GM03348 (cell line): ENCODE results near the gene ACVR1C.

ENCODE experiments used
- DNase-seq: peaks from one replicate; pipeline ENCODE4 v3.0.0; 2012; ENCODE audit warnings: low spot score

Gene ACVR1C

DNA sequence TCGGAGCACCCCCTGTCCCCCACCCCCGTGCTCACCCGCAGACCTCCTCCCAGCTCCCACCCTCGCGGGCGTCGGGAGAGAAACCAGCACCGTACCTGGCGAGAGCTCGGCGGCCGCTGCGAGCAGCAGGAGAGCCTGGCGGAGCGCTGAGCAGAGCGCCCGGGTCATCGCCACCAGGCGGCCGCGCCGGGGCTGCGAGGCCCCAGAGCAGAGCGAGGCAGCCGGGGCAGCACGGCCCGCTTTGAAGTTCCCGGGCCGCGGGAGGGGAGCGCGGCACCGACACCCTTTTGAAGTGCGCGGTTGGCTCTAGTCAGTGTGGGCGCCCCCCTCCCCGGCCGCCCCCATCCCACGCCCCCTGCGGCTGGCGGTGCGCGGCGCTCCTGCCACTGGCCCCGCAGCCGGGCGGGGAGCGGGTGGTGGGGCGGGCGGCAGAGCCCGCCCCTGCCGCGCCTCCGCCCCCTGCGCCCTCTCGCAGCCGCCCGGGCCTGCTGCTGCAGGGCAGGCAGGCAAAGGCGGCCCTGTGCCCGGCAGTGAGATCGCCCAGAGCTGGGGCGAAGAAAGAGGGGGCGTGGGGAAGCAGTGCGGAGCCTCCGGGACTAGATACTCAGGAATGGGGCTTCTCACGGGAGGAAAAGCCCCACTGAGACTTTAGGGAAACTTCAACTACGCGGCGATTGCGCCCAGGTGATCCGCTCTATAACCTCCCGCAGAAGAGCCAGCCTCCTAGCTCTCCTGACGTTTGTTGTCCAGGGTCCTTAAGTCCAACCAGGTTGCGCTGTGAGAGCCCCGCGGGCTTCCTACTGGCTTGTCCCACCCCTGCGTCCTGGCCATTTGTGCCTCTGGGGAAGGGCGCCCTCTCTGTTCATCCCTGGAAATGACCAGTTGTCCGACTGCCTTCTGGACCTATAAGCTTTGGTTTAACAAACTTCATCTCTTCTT, at the start of gene ACVR1C:
ACVR1C (minus strand) TSS at position 388 of the 939 bp plus-strand sequence; CDS start at position 168, 220 bp downstream.
- peak; percentile 89 for DNase-seq

DNA sequence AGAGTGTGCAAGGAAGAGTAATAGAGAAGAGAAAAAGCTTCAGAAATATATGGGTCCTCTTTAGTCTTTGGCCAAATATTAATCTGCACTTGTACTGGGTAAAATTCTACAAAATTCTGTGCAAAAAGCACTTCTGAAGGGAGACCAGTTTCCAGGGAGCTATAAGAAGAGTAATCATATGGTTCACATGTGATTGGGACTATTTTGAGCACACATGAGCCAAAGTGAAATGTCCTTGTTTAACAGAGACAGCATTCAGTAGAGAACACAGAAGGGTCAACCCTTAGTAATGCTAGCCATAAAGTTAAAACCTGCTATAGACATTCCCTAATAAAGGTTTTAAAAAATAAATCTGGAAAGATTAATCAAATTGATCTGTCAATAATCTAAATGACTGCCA, 49.3 kb upstream of the ACVR1C start:
- no peak for DNase-seq

- no peak for DNase-seq
Observed at GRCh38 chr2:157672129-157672528, 43.5 kb upstream of the ACVR1C start.

- no peak for DNase-seq
Observed at GRCh38 chr2:157662401-157662800, 33.7 kb upstream of the ACVR1C start.

GRCh38 chr2:157661776-157662175, 33.1 kb upstream of the ACVR1C start:
- DNase-seq = no peak

- DNase-seq = no peak
Observed at GRCh38 chr2:157657858-157658257, 29.2 kb upstream of the ACVR1C start.

DNA sequence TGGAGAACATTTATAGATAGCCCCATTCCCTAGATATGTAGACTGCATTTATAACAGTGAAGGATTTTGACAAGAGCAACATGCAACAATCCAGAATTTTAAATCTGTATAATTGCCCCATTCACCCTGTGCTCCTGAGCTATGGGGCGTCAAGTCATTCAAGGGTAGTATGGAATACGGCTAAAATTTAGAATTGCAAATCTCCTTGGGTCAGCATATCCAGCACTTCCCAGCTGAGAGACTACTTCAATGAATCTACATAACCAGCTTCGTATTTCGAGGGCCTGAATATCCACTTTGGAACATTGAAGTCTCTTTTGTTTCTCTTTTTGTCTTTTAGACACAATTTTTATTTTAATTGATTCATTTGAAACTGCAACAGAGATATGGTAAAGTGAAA, 28.4 kb upstream of the ACVR1C start:
- DNase-seq = no peak

- DNase-seq = no peak
Observed at GRCh38 chr2:157644776-157645175, 16.1 kb upstream of the ACVR1C start.

DNA sequence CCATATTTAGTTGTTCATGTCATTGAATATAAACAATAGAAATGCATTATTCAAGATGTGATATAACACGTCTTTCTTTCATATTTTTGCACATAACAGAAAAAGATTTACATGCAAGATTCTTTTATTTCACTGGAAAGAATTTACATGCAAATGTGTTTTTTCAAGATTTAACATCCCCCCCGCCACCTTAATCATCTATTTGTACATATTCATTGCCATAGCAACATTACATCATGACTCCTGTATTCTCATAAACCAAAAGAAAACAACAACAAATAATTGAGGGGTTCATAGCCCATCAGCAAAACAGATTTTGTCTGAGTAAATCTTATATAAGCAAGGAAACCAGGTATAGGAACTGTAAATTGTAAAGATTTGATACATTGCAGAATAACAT, 3.2 kb upstream of the ACVR1C start:
- no peak for DNase-seq

DNA sequence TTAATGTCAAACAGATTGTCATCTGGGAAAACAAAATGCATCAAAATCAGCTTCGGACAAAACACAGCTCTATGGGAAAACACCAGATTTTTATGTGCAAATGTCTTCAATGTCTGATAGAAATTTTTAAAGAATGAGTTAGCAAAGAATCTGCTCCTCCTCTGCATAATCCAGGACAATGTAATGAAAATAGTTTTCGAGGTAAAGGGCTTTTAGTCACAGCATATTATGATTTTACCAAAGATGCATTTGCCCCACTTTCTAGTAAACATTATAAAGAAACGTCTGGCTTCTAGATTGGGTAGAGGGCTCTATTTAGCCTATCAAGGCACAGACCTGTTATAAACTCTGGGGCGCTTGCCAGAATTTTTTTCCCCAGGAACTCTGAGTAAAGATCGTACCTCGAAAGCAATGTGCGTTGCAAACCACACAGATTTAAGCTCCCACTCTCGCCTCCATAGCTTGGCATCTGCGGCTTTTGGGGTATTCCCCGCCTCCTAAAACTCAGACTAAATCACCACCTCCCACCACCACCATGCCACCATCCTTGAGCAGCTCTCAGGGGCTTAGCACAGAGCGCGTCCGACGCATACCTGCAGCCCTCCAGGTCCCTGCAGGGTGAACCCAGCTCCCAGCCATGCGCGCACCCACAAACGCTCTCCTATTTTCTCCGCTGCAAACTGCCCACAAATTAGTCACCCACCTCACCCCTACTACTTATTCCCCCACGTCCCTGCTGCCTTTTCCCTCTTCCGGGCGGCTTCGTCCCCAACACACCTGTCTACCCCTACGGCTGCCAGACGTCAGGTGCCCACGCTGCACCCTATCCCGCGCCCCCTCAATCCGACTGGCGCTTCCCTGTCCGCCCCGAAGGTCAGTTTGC, 829 bp downstream of the ACVR1C start:
- DNase-seq = peak; percentile 22

GRCh38 chr2:157625296-157625695, 3.4 kb downstream of the ACVR1C start:
- DNase-seq = peak; percentile 7

DNA sequence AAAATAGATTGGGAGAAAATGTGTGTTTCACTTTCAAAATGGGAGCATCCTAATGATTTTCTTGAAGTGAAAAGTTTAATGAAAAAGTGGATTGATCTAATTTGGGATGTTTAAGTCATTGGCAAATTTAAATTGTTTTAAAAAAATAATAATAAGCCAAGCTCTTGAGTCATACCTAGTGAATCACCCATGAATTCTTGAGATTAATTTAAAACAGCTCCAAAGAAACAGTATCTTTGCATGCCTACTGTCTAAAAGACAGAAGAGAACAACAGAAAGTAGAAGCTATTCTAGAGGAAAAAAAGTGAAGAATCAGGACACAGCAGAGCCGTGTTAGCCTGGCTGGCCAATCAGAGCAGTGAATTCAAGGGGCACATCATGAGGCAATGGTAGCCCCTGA, 7.7 kb downstream of the ACVR1C start:
- peak; percentile 36 for DNase-seq

- no peak for DNase-seq
Observed at GRCh38 chr2:157611726-157612125, 16.9 kb downstream of the ACVR1C start.

DNA sequence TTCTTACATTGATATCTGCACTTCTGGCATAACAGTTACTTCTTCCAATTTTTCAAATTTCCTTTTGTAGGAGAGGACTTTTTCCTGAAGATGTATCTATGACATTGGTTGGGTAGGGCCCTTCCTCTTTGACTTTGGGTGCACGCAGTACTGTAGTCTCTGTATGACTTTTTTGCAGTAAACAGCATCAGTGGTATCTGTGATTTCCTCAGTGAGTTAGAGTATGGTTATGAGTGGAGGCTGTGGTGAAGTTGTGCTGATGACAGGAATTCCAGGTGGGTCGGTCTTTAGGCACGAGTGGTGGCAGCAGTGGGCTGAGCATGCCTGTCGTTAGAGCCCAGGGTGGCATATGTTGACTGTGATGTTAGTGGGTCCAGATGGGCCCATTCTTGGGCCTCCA, 17.6 kb downstream of the ACVR1C start:
- DNase-seq = no peak

- no peak for DNase-seq
Observed at GRCh38 chr2:157606534-157606933, 22.1 kb downstream of the ACVR1C start.

GRCh38 chr2:157603198-157603597, 25.5 kb downstream of the ACVR1C start:
- no peak for DNase-seq

DNA sequence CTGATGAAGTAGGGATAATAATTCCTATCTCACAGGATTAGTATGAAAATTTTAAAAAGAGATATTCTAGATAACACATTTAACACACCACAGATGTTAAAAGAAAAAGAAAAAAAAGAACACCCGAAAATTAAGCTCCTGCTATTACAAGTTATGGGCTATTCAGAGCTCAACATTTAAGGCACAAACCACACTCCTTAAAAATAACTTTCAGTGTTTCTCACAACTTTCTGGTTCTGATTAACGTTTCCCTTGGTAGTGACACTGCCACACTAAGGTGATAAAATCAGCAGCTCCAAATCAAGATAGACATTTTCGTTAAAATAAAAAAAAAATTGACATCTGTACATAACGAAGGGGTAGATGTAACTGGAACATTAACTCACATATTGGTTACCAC, 26.9 kb downstream of the ACVR1C start:
- DNase-seq = no peak

- peak; percentile 63 for DNase-seq
Observed at GRCh38 chr2:157596992-157597681, 31.5 kb downstream of the ACVR1C start.

DNA sequence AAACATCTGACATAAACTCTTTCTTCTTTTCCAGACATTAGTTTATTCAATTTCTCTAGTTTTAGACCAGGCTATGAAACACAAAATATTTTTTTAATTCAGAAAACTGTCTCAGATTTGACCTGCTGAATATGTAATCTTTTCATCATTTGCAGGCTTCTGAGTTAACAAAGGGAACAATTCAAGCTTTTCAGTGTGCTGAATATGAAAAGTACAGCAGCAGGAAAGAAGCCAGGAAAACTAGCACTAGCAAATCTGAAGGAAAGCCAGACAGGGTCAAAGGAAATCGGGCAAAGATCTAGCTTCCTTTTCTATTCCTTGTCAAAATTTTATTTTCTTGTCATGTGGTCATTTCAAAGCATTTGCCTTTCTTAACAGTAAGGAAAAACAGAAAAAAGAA, 35.3 kb downstream of the ACVR1C start:
- DNase-seq = no peak

DNA sequence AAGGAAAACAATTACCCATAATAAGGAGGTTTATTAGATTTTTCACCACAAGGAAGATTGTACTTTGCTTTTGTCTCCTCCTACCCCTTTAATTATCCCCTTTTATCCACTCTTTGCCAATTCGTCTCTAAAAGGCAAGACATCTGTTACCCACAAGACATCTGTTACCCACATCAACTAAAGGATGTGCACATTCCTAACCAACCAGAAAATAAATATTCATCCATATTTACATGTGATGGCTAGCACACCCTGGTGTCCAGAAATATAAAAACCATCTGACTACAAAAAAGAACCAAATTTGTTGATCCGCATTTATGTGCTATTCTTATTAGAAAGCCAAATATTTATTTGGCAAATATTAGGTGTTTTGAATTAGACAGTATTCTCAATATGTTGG, 35.7 kb downstream of the ACVR1C start:
- DNase-seq = peak; percentile 52

DNA sequence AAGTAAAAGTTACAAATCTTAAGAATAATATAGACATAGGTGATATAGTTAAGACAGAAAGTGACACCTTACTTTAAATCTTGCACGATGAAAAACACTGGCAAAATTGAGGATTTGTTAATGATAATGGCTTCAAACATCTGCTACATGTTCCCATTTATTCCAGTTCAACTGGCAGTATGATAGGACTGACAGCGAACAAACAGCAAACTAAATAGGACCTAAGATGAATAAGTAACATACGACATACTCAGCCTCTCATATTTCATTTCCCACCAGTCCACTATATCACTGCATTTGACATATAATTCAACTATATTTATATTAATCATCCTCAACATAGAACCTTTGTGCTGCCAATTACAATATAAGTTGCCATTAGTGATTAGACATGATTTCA, 36.3 kb downstream of the ACVR1C start:
- DNase-seq = no peak

DNA sequence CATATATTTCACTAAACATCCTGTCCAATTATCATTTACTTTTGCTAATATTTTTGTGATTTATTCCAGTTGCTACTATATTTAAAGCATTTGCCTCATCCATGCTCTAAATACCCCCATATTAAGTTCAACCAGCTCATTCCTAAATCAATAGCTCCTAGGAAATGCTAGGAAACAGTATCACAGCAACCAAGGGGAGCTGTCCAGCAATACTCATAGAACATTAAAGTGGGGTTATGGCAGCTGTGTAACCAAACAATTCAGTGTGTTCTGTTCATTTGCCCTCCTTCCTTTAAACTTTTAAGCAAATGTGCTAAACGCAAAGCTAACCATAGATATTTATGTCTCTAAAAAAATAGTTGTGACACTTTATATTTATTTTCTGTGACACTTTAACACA, 41.1 kb downstream of the ACVR1C start:
- DNase-seq = no peak
